ENCODE measurements around the gene PHF20. TPM values are rescaled to one million over a fixed set of nuclear protein-coding genes. Genes with fewer than 3 reads are reported as not detected.
A peak's percentile ranks its signal among the peaks of the same experiment; 100 is the strongest.

The PHF20 gene
- total and polyA plus RNA-seq, 2 of the 13 experiments (the other 11 are each of a cell fraction or from before 2014, with no cell fraction given): 22.8 to 34.1 TPM

- TF ChIP-seq, protein P1, sequence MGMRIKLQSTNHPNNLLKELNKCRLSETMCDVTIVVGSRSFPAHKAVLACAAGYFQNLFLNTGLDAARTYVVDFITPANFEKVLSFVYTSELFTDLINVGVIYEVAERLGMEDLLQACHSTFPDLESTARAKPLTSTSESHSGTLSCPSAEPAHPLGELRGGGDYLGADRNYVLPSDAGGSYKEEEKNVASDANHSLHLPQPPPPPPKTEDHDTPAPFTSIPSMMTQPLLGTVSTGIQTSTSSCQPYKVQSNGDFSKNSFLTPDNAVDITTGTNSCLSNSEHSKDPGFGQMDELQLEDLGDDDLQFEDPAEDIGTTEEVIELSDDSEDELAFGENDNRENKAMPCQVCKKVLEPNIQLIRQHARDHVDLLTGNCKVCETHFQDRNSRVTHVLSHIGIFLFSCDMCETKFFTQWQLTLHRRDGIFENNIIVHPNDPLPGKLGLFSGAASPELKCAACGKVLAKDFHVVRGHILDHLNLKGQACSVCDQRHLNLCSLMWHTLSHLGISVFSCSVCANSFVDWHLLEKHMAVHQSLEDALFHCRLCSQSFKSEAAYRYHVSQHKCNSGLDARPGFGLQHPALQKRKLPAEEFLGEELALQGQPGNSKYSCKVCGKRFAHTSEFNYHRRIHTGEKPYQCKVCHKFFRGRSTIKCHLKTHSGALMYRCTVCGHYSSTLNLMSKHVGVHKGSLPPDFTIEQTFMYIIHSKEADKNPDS (CRISPR knock-in tag; IDR thresholded peaks at IDR 0.05): no peak
- TF ChIP-seq ZNF839 (CRISPR knock-in tag; IDR thresholded peaks at IDR 0.05; ENCODE audit: borderline replicate concordance) (no peak), RBM39 (IDR thresholded peaks at IDR 0.05; ENCODE audit: low read depth, low read length, poor library complexity, severe bottlenecking) (no peak), ZNF431 (CRISPR knock-in tag; IDR thresholded peaks at IDR 0.05; ENCODE audit: borderline replicate concordance, low read depth) (no peak), TIGD3 (CRISPR knock-in tag; IDR thresholded peaks at IDR 0.05; ENCODE audit: borderline replicate concordance) (no peak), NCOA5 (CRISPR knock-in tag; IDR thresholded peaks at IDR 0.05) (0 out of 2 replicates have a peak, but pooled peaks have one; percentile 32), HOMEZ (CRISPR knock-in tag; IDR thresholded peaks at IDR 0.05; ENCODE audit: low read depth) (peak; percentile 47; the same call in 1 of the 2 replicates), GLMP (CRISPR knock-in tag; IDR thresholded peaks at IDR 0.05; ENCODE audit: borderline replicate concordance) (no peak), ZBTB8A (CRISPR knock-in tag; IDR thresholded peaks at IDR 0.05; ENCODE audit: borderline replicate concordance, low read depth) (no peak)
- TF ChIP-seq, protein P2, sequence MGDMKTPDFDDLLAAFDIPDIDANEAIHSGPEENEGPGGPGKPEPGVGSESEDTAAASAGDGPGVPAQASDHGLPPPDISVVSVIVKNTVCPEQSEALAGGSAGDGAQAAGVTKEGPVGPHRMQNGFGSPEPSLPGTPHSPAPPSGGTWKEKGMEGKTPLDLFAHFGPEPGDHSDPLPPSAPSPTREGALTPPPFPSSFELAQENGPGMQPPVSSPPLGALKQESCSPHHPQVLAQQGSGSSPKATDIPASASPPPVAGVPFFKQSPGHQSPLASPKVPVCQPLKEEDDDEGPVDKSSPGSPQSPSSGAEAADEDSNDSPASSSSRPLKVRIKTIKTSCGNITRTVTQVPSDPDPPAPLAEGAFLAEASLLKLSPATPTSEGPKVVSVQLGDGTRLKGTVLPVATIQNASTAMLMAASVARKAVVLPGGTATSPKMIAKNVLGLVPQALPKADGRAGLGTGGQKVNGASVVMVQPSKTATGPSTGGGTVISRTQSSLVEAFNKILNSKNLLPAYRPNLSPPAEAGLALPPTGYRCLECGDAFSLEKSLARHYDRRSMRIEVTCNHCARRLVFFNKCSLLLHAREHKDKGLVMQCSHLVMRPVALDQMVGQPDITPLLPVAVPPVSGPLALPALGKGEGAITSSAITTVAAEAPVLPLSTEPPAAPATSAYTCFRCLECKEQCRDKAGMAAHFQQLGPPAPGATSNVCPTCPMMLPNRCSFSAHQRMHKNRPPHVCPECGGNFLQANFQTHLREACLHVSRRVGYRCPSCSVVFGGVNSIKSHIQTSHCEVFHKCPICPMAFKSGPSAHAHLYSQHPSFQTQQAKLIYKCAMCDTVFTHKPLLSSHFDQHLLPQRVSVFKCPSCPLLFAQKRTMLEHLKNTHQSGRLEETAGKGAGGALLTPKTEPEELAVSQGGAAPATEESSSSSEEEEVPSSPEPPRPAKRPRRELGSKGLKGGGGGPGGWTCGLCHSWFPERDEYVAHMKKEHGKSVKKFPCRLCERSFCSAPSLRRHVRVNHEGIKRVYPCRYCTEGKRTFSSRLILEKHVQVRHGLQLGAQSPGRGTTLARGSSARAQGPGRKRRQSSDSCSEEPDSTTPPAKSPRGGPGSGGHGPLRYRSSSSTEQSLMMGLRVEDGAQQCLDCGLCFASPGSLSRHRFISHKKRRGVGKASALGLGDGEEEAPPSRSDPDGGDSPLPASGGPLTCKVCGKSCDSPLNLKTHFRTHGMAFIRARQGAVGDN (CRISPR knock-in tag; IDR thresholded peaks at IDR 0.05): peak; percentile 16; the same call in 1 of the 2 replicates
- TF ChIP-seq, protein P3, sequence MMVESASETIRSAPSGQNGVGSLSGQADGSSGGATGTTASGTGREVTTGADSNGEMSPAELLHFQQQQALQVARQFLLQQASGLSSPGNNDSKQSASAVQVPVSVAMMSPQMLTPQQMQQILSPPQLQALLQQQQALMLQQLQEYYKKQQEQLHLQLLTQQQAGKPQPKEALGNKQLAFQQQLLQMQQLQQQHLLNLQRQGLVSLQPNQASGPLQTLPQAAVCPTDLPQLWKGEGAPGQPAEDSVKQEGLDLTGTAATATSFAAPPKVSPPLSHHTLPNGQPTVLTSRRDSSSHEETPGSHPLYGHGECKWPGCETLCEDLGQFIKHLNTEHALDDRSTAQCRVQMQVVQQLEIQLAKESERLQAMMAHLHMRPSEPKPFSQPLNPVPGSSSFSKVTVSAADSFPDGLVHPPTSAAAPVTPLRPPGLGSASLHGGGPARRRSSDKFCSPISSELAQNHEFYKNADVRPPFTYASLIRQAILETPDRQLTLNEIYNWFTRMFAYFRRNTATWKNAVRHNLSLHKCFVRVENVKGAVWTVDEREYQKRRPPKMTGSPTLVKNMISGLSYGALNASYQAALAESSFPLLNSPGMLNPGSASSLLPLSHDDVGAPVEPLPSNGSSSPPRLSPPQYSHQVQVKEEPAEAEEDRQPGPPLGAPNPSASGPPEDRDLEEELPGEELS (CRISPR knock-in tag; IDR thresholded peaks at IDR 0.05): no peak
- TF ChIP-seq, protein P4, sequence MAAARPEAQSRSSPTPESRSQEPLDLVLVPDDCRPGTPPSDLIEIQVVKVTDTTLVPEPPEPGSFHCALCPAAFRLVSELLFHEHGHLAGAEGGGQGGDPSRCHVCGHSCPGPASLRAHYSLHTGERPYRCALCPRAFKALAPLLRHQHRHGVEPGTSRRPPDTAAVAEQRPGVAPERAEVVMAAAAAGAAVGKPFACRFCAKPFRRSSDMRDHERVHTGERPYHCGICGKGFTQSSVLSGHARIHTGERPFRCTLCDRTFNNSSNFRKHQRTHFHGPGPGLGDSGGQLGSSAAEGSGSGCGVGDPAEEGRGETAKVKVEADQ (CRISPR knock-in tag; IDR thresholded peaks at IDR 0.05; ENCODE audit: borderline replicate concordance): no peak
Measured at GRCh38 chr20:35768731-35769664, 2.8 kb upstream of the PHF20 start (continued).
